HepG2 (cell line): ENCODE measurements around the gene TRIM67.

ENCODE experiments used
- SNAI1 ChIP-seq: sonication (generic); formaldehyde crosslinking; IDR thresholded peaks from 2 replicates; pipeline ENCODE4 v1.5.0; 2020; ENCODE audit warnings: mild to moderate bottlenecking, missing genetic modification reagents, borderline replicate concordance
- SYNCRIP ChIP-seq: fragments of 200-400 bp; formaldehyde crosslinking; IDR thresholded peaks from 2 replicates; pipeline ENCODE4 v1.6.1; 2018; ENCODE audit warnings: mild to moderate bottlenecking, low read depth, low read length; ENCODE audit not compliant: insufficient read depth
- ZNF788 ChIP-seq: sonication (generic); formaldehyde crosslinking; IDR thresholded peaks from 2 replicates; pipeline ENCODE4 v1.5.0; 2020; ENCODE audit warnings: mild to moderate bottlenecking, missing genetic modification reagents, borderline replicate concordance
- TF ChIP-seq, protein P1 (sequence below), 2 experiments: sonication (generic) in 1 of 2; formaldehyde crosslinking in 1 of 2; IDR thresholded peaks; 2 replicates each; pipeline versions ENCODE4 v1.4.0 to v1.6.1; 2018 to 2020; ENCODE audit warnings: missing genetic modification reagents in 2 of 2, borderline replicate concordance in 1 of 2, low read depth in 1 of 2, mild to moderate bottlenecking in 1 of 2, missing biosample characterization in 1 of 2

DNA sequence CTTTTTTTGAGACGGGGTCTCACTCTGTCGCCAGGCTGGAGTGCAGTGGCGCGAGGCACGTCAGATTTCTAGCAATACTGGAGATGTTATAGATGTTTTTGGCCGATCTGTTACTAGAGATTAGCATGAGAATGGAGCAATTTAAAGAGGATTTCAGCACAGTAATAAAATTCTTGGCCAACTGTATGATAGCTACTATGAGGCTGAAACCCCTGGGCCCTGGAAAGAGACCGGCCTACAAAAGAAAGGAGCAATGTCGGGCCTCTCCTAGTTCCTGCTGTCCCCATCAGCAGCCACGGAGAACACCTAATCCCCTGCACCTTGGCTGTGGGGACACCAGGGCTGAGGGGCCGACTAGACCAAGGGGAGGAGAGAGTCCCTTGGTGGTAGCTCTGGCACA is 69.7 kb downstream of the TRIM67 start:
- TF ChIP-seq, protein P1, sequence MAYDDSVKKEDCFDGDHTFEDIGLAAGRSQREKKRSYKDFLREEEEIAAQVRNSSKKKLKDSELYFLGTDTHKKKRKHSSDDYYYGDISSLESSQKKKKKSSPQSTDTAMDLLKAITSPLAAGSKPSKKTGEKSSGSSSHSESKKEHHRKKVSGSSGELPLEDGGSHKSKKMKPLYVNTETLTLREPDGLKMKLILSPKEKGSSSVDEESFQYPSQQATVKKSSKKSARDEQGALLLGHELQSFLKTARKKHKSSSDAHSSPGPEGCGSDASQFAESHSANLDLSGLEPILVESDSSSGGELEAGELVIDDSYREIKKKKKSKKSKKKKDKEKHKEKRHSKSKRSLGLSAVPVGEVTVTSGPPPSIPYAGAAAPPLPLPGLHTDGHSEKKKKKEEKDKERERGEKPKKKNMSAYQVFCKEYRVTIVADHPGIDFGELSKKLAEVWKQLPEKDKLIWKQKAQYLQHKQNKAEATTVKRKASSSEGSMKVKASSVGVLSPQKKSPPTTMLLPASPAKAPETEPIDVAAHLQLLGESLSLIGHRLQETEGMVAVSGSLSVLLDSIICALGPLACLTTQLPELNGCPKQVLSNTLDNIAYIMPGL (CRISPR knock-in tag; IDR thresholded peaks at IDR 0.05; ENCODE audit: borderline replicate concordance in 1 of 2, low read depth in 1 of 2): no peak
- TF ChIP-seq ZNF788: no peak
- no peak for TF ChIP-seq SYNCRIP
- TF ChIP-seq SNAI1 (CRISPR knock-in tag): no peak
